RWPE2 (cell line): ENCODE measurements around the gene TSPAN2.

ENCODE experiments used
- ATAC-seq: fragments of 200-7000 bp; cut with Tn5 transposase; 3 replicates; pipeline ENCODE4 v1.9.1; 2021; ENCODE audit warnings: low read depth
- DNase-seq: peaks from one replicate; pipeline ENCODE4 v3.0.0-alpha.2; 2020; ENCODE audit warnings: low spot score
- H3K27ac ChIP-seq: fragments of 450-650 bp; 2 replicates; pipeline ENCODE4 v1.5.1; 2017; ENCODE audit warnings: mild to moderate bottlenecking; ENCODE audit not compliant: poor library complexity, severe bottlenecking
- H3K27me3 ChIP-seq: fragments of 250-450 bp; sonication (Bioruptor Pico); 2 replicates; pipeline ENCODE4 v1.5.1; 2021; ENCODE audit warnings: mild to moderate bottlenecking, moderate library complexity; ENCODE audit not compliant: insufficient read depth, poor library complexity, severe bottlenecking
- H3K36me3 ChIP-seq: fragments of 250-450 bp; sonication (Bioruptor Pico); 2 replicates; pipeline ENCODE4 v1.5.1; 2020; ENCODE audit warnings: low read depth, mild to moderate bottlenecking, moderate library complexity
- H3K4me1 ChIP-seq: fragments of 250-450 bp; sonication (Bioruptor Pico); 2 replicates; pipeline ENCODE4 v1.5.1; 2021; ENCODE audit warnings: mild to moderate bottlenecking, moderate library complexity; ENCODE audit not compliant: insufficient read depth, poor library complexity, severe bottlenecking
- H3K4me3 ChIP-seq: fragments of 250-450 bp; sonication (Bioruptor Pico); 2 replicates; pipeline ENCODE4 v1.5.1; 2021; ENCODE audit warnings: mild to moderate bottlenecking, moderate library complexity; ENCODE audit not compliant: severe bottlenecking
- H3K9me3 ChIP-seq: fragments of 250-450 bp; sonication (Bioruptor Pico); 2 replicates; pipeline ENCODE4 v1.5.1; 2021; ENCODE audit warnings: mild to moderate bottlenecking, moderate library complexity; ENCODE audit not compliant: severe bottlenecking
- CTCF ChIP-seq: fragments of 450-650 bp; IDR thresholded peaks from one replicate; pipeline ENCODE4 v1.5.1; 2017; ENCODE audit warnings: mild to moderate bottlenecking, moderate library complexity; ENCODE audit not compliant: poor library complexity, severe bottlenecking

TSPAN2 gene

GRCh38 chr1:115090186-115090490 lies 835 bp upstream of the TSPAN2 start:
- TF ChIP-seq CTCF, result no peak
- no peak for ATAC-seq
- H3K4me3 ChIP-seq, result peak overlapping the region; percentile 48

GRCh38 chr1:115088871-115089419 lies 358 bp downstream of the TSPAN2 start:
- Histone ChIP-seq H3K36me3 (no peaks in the 10 kb centered on the region), H3K9me3 (no peaks in the 10 kb centered on the region), H3K4me1 (no peaks in the 10 kb centered on the region), H3K27me3 (no peaks in the 10 kb centered on the region), H3K27ac (no peak overlapping the region), H3K4me3 (peak overlapping the region; percentile 48)
- TF ChIP-seq CTCF, result no peak
- no peak for DNase-seq
- ATAC-seq, result peak; percentile 6; the same call in 1 of the 3 replicates

More at GRCh38 chr1:115090186-115090490, 835 bp upstream of the TSPAN2 start:
- H3K36me3 ChIP-seq, result no peaks in the 10 kb centered on the region
- no peaks in the 10 kb centered on the region for H3K27me3 ChIP-seq
- H3K4me1 ChIP-seq, result no peaks in the 10 kb centered on the region
- no peak for DNase-seq
- no peak overlapping the region for H3K27ac ChIP-seq
- no peaks in the 10 kb centered on the region for H3K9me3 ChIP-seq

- DNase-seq (no peak), ATAC-seq (no peak)
- Histone ChIP-seq H3K36me3 (no peaks in the 10 kb centered on the region), H3K4me3 (no peak overlapping the region), H3K9me3 (no peaks in the 10 kb centered on the region), H3K27me3 (no peaks in the 10 kb centered on the region), H3K4me1 (no peaks in the 10 kb centered on the region), H3K27ac (no peak overlapping the region)
- TF ChIP-seq CTCF, result no peak
Observed at GRCh38 chr1:115088115-115088778, 1.1 kb downstream of the TSPAN2 start.

- Histone ChIP-seq H3K4me1 (no peaks in the 10 kb centered on the region), H3K4me3 (no peak overlapping the region), H3K27me3 (no peaks in the 10 kb centered on the region), H3K36me3 (no peaks in the 10 kb centered on the region), H3K9me3 (no peaks in the 10 kb centered on the region), H3K27ac (no peak overlapping the region)
- ATAC-seq (no peak), DNase-seq (no peak)
- TF ChIP-seq CTCF, result no peak
Observed at GRCh38 chr1:115086176-115086830, 3.0 kb downstream of the TSPAN2 start.
